NCI-H146 (cell line): ENCODE data around the gene CHRD.
A peak's percentile ranks its signal among the peaks of the same experiment; 100 is the strongest.

ENCODE experiments used
- DNase-seq: peaks from one replicate; lab custom pipeline; 2025; lab: John Stamatoyannopoulos, UW

Gene CHRD

DNA sequence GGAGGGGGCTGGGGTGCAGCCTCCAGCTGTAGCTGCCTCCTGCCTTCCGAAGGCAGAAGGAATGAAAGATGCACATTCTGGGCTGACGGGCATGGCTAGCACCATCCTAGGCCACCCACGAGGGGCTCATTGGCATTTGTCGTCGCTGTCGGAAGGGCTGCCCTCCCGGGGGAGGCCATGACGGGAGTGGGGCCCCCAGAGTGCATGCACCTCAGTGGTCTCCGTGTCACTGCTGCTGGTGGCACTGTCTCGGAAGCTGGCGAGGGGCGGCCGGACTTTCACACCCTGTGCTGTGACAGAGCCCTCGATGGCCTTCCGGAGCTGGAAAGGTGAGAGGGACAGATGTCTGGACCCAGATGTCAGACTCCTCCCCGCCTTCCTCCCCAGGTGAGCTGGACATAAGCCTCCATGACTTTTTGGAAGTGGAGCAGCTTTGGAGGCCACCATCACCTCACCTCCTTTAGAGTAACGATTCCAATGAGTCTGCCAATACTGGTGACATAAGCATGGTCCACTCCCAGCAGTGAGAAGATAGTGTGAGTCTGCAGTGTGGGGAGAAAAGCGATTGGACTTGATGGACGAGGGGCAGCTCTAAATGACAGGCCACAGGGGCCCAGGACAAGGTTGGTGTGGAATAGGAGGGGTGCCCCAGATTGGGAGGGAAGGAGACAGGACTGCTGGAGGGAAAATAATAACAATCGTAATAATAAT is 33.2 kb upstream of the CHRD start:
- DNase-seq: no peak

- no peak for DNase-seq
Measured at GRCh38 chr3:184347321-184348056, 32.4 kb upstream of the CHRD start.

DNA sequence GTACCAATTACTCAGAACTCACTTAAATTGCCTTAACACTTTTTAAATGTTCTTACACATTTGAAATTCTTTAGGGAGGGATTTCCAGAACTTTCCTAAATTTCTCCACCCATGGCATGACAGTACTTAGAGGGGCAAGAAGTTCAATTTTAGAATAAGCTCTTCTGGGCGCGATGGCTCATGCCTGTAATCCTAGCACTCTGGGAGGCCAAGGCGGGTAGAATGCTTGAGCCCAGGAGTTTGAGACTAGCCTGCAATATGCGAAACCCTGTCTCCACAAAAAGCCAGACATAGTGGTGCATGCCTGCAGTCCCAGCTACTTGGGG is 31.8 kb upstream of the CHRD start:
- no peak for DNase-seq

GRCh38 chr3:184349563-184350470 is 30.0 kb upstream of the CHRD start:
- DNase-seq: no peak

- no peak for DNase-seq
Measured at GRCh38 chr3:184350618-184351017, 29.2 kb upstream of the CHRD start.

- DNase-seq: no peak
Measured at GRCh38 chr3:184351511-184352148, 28.2 kb upstream of the CHRD start.

- no peak for DNase-seq
Measured at GRCh38 chr3:184352149-184352785, 27.6 kb upstream of the CHRD start.

DNA sequence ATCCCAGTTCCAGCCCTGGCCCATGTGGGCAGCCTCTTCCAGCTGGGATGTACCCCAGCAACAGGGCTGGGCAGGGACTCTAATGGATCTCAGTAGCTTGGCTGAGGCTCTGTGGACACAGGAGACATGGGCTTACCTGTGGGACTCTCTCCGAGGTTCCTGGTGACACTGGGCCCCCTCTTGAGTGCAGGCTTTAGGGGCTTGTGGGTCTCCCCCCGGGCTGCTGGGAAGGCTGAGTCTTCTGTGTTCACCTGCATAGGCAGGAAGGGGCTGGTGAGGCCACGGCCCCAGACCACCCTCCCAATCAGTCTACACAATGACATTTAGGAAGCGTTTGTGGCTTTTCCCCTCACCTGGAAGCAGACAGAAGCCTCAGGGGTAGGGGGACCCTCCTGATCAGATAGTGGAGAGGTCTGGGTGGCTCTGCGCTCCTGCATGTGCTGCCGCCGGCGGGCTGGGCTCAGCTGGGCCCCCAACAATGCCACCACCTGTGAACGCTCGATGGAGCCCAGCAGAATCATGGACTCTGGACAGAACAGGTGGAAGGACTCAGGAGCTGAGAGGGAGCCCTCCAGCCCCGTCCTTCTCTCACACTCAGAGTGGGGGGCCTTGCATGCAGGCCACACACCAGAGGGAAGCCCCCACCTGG is 26.8 kb upstream of the CHRD start:
- no peak for DNase-seq

- DNase-seq: no peak
Measured at GRCh38 chr3:184353546-184353941, 26.3 kb upstream of the CHRD start.

DNA sequence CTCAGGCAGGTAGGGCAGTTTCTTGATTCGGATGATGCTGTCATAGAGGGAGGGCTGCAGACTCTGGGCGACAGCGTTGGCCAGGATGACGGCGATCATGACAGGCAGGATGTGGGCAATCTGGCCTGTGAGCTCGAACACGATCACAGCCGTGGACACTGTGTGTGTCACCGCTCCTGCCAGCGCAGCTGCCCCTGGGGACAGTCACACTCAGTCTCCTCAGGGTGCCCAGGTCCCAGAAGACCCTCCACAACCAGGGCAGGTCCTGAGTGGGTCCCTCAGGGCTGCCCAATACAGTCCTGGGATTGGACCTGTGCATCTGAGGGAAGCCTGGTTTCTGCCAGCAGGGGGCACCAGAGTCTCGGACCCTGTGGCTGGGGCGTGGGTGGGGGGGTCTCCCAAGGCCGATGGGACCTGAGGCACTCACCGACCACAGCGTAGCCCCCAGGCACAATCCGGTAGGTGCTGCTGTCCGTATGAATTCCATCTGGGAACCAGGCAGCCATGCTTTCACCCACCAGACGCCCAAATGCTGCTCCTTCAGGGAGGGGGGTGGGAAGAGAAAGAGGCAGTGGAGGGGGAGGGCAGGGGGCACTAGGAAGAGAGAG is 25.6 kb upstream of the CHRD start:
- DNase-seq: peak; percentile 35

DNA sequence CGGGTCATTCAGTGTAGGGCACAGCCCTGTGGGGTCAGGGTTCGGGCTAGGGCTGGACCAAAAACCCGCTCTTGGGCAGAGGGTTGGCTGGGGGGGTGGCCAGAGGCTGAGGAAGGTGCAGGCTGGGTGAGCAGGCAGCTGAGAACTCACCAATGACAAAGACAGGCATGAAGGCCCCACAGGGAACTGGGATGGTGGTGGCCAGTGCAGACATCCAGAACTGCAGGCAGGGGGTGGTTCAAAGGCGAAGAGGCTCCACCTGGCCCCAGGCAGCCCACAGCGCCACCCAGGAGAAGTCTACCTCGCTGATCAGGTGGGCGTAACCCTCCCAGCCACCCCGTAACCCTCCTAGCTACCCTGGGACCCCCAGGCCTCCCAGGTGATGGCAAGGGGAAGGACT is 25.1 kb upstream of the CHRD start:
- no peak for DNase-seq

GRCh38 chr3:184355261-184356040 is 24.4 kb upstream of the CHRD start:
- DNase-seq: no peak

GRCh38 chr3:184357248-184358123 is 22.4 kb upstream of the CHRD start:
- no peak for DNase-seq

- no peak for DNase-seq
Measured at GRCh38 chr3:184358124-184358767, 21.6 kb upstream of the CHRD start.

- no peak for DNase-seq
Measured at GRCh38 chr3:184358921-184359350, 20.9 kb upstream of the CHRD start.

DNA sequence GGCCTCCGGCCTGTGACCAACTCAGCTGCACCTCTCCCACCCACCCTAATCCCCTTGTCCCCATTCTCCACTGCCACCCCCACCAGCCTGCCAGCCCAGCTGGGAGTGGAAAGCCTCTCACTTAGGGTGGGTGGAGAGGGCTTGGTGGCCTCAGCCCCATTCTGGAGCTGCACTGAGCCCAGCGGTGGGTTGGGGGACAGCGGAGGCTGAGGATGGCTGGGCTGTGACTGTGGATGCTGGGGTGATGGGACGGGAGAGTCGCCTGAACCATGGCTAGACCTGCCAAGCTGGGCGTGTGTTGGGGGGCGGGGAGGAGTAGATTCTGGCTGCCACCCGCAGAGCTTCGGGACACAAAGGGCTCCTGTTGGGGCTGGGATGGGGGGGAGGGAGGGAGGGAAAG is 20.2 kb upstream of the CHRD start:
- DNase-seq: no peak

DNA sequence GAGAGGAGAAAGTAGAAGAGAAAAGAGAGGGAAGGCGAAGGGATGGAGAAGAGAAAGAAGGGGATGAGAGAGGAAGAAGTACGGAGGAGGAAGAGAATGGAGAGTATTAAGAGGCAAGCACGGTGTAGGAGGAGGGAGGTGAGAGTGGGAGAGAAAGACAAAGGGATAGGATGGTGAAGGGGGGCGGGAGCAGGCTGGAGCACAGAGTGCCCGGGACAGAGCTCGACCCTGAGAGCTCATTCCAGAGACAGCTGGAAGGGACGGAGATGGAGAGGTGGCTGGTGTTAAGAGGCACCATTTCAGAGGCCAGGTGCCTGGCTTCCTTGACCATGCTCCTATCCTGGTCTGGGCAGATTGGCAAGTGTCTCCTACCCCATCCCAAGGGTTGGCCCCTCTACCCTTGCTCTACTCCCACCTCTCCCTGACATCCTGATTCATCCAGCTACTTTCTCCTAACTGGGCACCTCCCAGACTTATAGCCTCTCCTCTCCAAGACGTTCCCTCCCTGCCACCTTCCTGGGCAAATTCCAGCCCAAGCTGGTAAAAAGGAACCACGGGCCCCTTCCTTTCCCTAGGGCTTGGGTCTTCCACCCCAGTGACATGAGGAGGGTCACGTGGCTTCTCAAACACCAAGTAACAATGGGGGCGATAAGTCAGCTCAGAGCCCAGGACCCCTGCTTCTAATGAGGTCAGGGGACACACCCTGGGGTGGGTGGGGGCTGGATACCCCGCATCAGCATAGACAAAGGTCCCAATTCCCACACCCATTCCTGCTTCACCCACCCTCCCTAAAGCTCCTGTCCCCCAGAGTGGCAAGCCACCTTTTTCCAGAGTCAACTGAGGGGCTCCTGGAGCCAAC is 19.6 kb upstream of the CHRD start:
- no peak for DNase-seq
